Skeletal muscle satellite cell (primary cell): ENCODE results near the gene MAP3K12.

Source experiments
- H3K27me3 ChIP-seq: 2 replicates; pipeline ENCODE4 v1.7.0; 2013; ENCODE audit warnings: low read length; ENCODE audit not compliant: control insufficient read depth, insufficient read depth
- H3K36me3 ChIP-seq: 2 replicates; pipeline ENCODE4 v1.7.0; 2013; ENCODE audit warnings: mild to moderate bottlenecking, control low read depth, low read length; ENCODE audit not compliant: insufficient read depth
- H3K4me1 ChIP-seq: 2 replicates; pipeline ENCODE4 v1.7.0; 2013; ENCODE audit warnings: low read length; ENCODE audit not compliant: control insufficient read depth, insufficient read depth
- H3K4me2 ChIP-seq: 2 replicates; pipeline ENCODE4 v1.7.0; 2013; ENCODE audit warnings: mild to moderate bottlenecking, low read length
- H3K4me3 ChIP-seq: 2 replicates; pipeline ENCODE4 v1.7.0; 2013; ENCODE audit warnings: low read length
- H3K9ac ChIP-seq: 2 replicates; pipeline ENCODE4 v1.7.0; 2013; ENCODE audit warnings: mild to moderate bottlenecking, low read depth, low read length, moderate library complexity
- H3K9me3 ChIP-seq: replicated peaks from 2 replicates; pipeline ENCODE4 v1.7.0; 2013; ENCODE audit warnings: mild to moderate bottlenecking, control low read depth, low read length

Gene MAP3K12

DNA sequence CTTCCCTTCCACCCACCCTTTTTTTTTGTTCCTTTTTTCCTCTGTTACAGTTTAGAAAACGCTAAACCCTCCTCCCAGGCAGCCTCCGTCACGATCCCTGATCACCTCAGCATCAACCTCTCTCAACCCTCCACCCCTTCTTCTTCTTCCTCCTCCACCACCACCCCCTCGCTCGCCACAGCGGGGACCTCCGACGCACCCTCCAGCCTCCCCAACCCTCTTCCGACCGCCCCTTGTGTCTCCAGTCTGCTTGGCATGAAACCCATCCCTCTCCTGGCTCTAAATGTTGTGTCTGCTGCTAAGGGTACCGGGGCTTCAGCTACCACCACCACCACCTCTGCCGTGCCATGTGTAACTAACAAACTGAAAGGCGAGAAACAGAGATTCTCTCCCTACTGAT lies 24.4 kb downstream of the MAP3K12 start:
- no peaks in the 10 kb centered on the region for H3K27me3 ChIP-seq
- H3K4me3 ChIP-seq, result no peak overlapping the region
- H3K4me1 ChIP-seq, result peaks cover 28% of the 10 kb centered on the region
- H3K9me3 ChIP-seq, result no peaks in the 10 kb centered on the region
- no peak overlapping the region for H3K9ac ChIP-seq
- H3K36me3 ChIP-seq, result peaks cover 96% of the 10 kb centered on the region
- H3K4me2 ChIP-seq, result no peak overlapping the region

GRCh38 chr12:53474077-53474476 lies 25.2 kb downstream of the MAP3K12 start:
- no peak overlapping the region for H3K9ac ChIP-seq

DNA sequence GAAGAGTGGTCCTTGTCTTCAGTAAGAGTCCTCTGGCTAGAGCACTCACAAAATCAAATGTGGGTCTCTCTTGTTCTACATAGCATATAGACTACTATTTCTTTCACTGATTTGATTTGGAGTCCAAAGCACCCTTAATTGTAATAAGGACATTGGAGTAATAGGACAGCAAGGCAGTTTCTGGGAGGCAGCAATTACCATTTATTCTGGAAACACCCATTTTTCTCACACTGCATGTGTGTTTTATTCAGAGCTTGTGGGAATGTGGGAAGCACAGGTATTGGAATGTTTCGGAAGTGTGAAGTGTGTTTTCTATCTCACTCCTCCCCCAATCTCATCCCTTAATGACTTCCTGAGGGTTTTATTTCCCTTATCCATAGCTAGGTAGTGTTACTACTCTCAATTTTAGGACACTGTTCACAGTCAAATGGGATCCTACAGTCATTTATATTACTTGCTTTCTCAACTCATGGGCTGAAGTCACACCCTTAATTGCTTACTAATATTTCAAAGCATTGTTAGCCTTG lies 27.1 kb downstream of the MAP3K12 start:
- no peaks in the 10 kb centered on the region for H3K27me3 ChIP-seq
- peaks cover 14% of the 10 kb centered on the region for H3K4me1 ChIP-seq
- H3K9me3 ChIP-seq, result no peaks in the 10 kb centered on the region
- H3K9ac ChIP-seq, result no peak overlapping the region
- no peak overlapping the region for H3K4me3 ChIP-seq
- no peak overlapping the region for H3K4me2 ChIP-seq
- H3K36me3 ChIP-seq, result peaks cover 98% of the 10 kb centered on the region

More at GRCh38 chr12:53474077-53474476, 25.2 kb downstream of the MAP3K12 start:
- Histone ChIP-seq H3K36me3 (peaks cover 96% of the 10 kb centered on the region), H3K4me1 (peaks cover 22% of the 10 kb centered on the region), H3K4me3 (no peak overlapping the region), H3K4me2 (no peak overlapping the region), H3K9me3 (no peaks in the 10 kb centered on the region), H3K27me3 (no peaks in the 10 kb centered on the region)

DNA sequence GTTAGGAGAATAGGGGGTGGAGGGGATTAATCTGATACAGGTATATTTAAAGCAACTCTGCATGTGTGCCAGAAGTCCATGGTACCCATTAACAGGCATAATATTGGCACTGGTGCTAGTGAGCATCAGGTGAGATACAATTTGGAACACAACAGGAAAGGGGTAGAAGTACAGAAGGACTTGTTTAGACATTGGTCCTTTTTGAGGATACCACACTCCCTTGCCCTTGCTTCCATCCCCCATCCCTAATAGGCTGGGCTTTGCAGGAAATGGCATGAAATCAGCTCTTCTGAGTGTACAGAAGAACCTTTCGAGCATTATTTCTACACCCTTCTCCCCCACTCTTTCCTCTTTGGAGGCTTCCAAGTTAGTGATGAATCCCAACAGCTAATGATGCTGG lies 31.0 kb downstream of the MAP3K12 start:
- Histone ChIP-seq H3K9ac (no peak overlapping the region), H3K4me1 (peaks cover 10% of the 10 kb centered on the region), H3K27me3 (no peaks in the 10 kb centered on the region), H3K36me3 (peaks cover 97% of the 10 kb centered on the region), H3K4me2 (no peak overlapping the region), H3K9me3 (no peaks in the 10 kb centered on the region), H3K4me3 (no peak overlapping the region)

GRCh38 chr12:53467880-53468279 lies 31.4 kb downstream of the MAP3K12 start:
- no peak overlapping the region for H3K4me3 ChIP-seq
- no peak overlapping the region for H3K4me2 ChIP-seq
- H3K27me3 ChIP-seq, result no peaks in the 10 kb centered on the region
- H3K9ac ChIP-seq, result no peak overlapping the region
- peaks cover 97% of the 10 kb centered on the region for H3K36me3 ChIP-seq
- no peaks in the 10 kb centered on the region for H3K9me3 ChIP-seq
- peaks cover 10% of the 10 kb centered on the region for H3K4me1 ChIP-seq

GRCh38 chr12:53467082-53467481 lies 32.2 kb downstream of the MAP3K12 start:
- no peak overlapping the region for H3K4me2 ChIP-seq
- no peak overlapping the region for H3K9ac ChIP-seq
- H3K36me3 ChIP-seq, result peaks cover 97% of the 10 kb centered on the region
- no peaks in the 10 kb centered on the region for H3K27me3 ChIP-seq
- H3K9me3 ChIP-seq, result no peaks in the 10 kb centered on the region
- H3K4me3 ChIP-seq, result no peak overlapping the region
- H3K4me1 ChIP-seq, result peaks cover 2% of the 10 kb centered on the region

DNA sequence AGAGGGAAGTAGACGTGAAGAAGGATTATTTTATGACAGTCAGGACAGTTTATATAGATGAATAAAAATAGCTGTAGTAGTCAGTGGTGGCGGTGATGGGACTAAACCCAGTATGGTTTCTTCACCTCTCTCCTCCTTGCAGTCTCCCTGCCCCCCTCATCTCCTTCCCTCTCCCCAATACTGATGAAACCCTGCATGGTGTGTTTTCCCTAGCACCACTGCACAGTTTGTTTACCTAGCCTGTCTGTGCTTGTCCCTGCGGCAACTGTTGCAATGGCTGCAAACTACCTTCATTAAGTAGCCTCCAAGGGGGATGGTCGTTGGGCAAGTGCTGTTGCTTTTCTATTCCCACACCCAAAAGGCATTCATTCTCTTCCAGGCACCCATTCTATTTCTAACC lies 32.6 kb downstream of the MAP3K12 start:
- H3K4me2 ChIP-seq, result no peak overlapping the region
- no peaks in the 10 kb centered on the region for H3K4me1 ChIP-seq
- H3K9me3 ChIP-seq, result no peaks in the 10 kb centered on the region
- H3K36me3 ChIP-seq, result peaks cover 97% of the 10 kb centered on the region
- no peaks in the 10 kb centered on the region for H3K27me3 ChIP-seq
- no peak overlapping the region for H3K9ac ChIP-seq
- no peak overlapping the region for H3K4me3 ChIP-seq

- Histone ChIP-seq H3K27me3 (no peaks in the 10 kb centered on the region), H3K36me3 (peaks cover 97% of the 10 kb centered on the region), H3K9me3 (no peaks in the 10 kb centered on the region), H3K4me2 (no peak overlapping the region), H3K4me1 (no peaks in the 10 kb centered on the region), H3K4me3 (no peak overlapping the region), H3K9ac (no peak overlapping the region)
These were observed 33.6 kb downstream of the MAP3K12 start for GRCh38 chr12:53465679-53466078.

DNA sequence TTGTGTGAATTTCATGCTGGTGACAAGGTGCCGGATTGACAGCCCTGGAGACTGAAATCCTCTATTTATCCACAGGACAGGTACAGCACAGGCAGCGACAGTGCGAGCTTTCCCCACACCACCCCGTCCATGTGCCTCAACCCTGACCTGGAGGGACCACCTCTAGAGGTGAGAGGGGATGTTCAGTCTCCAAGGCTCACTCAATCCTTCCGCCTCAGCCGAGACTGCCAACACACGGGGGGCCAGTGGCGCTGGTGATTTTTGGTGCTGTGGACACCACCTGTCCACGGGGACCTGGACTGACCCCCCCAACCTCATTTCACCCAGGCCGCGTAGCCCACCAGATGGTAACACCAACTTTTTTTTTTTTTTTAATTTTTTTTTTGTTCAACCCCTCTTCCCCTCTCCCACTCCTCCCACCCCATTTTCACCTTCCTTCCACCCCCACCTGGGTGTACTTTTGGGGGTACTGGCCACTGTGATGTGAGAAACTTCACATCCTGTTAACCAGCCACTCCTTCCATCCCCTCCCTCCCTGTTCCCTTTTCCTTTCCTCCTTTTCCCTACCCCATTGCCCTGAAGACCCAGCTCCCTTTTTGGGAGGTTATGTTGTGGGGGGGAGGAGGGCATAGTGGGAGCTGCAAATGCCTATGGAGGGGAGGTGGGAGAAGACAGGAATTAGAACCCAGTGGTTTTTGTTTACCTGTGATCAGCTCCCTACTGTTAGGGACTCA lies 34.4 kb downstream of the MAP3K12 start:
- H3K36me3 ChIP-seq, result peaks cover 98% of the 10 kb centered on the region
- H3K4me2 ChIP-seq, result no peak overlapping the region
- no peaks in the 10 kb centered on the region for H3K27me3 ChIP-seq
- no peaks in the 10 kb centered on the region for H3K9me3 ChIP-seq
- no peak overlapping the region for H3K4me3 ChIP-seq
- no peaks in the 10 kb centered on the region for H3K4me1 ChIP-seq
- no peak overlapping the region for H3K9ac ChIP-seq

- Histone ChIP-seq H3K4me1 (no peaks in the 10 kb centered on the region), H3K4me3 (no peak overlapping the region), H3K27me3 (no peaks in the 10 kb centered on the region), H3K4me2 (no peak overlapping the region), H3K9me3 (no peaks in the 10 kb centered on the region), H3K36me3 (peaks cover 98% of the 10 kb centered on the region), H3K9ac (no peak overlapping the region)
These were observed 35.3 kb downstream of the MAP3K12 start for GRCh38 chr12:53463802-53464560.

GRCh38 chr12:53462935-53463334 lies 36.3 kb downstream of the MAP3K12 start:
- no peaks in the 10 kb centered on the region for H3K9me3 ChIP-seq

More at GRCh38 chr12:53462935-53463334, 36.3 kb downstream of the MAP3K12 start:
- Histone ChIP-seq H3K27me3 (no peaks in the 10 kb centered on the region), H3K36me3 (peaks cover 99% of the 10 kb centered on the region), H3K9ac (no peak overlapping the region), H3K4me1 (no peaks in the 10 kb centered on the region), H3K4me3 (no peak overlapping the region), H3K4me2 (no peak overlapping the region)
